Fibroblast of the aortic adventitia (primary cell): ENCODE measurements around the gene C1orf35. TPM values are rescaled to one million over a fixed set of nuclear protein-coding genes. Genes with fewer than 3 reads are reported as not detected.
A peak's percentile ranks its signal among the peaks of the same experiment; 100 is the strongest.

ENCODE experiments used
- DNase-seq: peaks from one replicate; pipeline ENCODE4 v3.0.0-alpha.2; 2010; ENCODE audit warnings: low read depth
- H3K4me3 ChIP-seq: 2 replicates; pipeline ENCODE4 v1.5.1; 2011; ENCODE audit warnings: low read depth, mild to moderate bottlenecking, control low read depth, low read length, moderate library complexity
- total RNA-seq: library from RNA; depleted of rRNA; stranded (reverse); fragments of >200 nt; gene quantifications from 2 replicates; pipeline ENCODE4 v1.2.3, GENCODE V29; 2012; ENCODE audit warnings: low replicate concordance
- TF ChIP-seq, protein P1 (sequence below): IDR thresholded peaks from 2 replicates; pipeline ENCODE4 v1.5.1; 2011; ENCODE audit warnings: mild to moderate bottlenecking, low read length, control low read depth, inconsistent platforms; ENCODE audit not compliant: insufficient read depth

The C1orf35 gene
- total RNA-seq, 1 donor: 5.9 TPM

DNA sequence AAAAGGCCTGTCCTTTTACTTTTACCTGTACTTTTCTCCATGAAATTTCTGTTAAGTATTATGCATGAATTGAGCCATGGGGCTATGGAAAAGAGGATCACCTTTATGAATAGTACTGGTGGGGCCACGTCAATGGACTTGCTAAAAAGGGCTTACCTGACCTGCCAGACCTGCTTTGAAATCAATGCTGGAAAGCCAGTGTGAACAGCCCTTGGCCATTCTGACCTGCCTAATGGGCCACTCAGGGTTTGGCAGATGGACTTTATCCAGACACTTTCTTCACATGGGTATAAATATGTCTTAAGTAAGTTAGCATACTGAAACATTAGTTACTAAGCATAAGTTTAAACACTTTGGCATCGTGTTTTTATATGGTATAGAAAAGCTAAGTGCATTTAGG lies 28.6 kb upstream of the C1orf35 start:
- H3K4me3 ChIP-seq: no peak overlapping the region
- DNase-seq: no peak

DNA sequence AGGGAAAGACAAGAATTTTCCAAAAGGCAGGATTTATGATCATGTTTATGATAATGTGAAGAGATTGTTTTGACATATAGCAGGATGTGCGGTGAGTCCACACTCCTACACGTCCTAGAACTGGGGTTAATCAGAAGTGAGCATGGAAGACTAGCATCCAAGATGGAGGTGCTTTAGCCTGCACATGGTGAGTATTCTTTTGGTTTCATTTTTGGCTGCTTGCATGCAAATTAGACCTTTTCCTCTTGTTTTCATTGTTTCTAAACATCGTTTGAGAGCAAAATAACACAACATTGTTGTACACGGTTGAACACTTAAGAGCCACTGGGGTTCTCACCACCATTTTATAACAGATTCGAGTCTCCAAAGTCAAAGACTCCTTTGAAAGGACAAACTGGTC lies 22.1 kb upstream of the C1orf35 start:
- no peak for DNase-seq
- TF ChIP-seq, protein P1, sequence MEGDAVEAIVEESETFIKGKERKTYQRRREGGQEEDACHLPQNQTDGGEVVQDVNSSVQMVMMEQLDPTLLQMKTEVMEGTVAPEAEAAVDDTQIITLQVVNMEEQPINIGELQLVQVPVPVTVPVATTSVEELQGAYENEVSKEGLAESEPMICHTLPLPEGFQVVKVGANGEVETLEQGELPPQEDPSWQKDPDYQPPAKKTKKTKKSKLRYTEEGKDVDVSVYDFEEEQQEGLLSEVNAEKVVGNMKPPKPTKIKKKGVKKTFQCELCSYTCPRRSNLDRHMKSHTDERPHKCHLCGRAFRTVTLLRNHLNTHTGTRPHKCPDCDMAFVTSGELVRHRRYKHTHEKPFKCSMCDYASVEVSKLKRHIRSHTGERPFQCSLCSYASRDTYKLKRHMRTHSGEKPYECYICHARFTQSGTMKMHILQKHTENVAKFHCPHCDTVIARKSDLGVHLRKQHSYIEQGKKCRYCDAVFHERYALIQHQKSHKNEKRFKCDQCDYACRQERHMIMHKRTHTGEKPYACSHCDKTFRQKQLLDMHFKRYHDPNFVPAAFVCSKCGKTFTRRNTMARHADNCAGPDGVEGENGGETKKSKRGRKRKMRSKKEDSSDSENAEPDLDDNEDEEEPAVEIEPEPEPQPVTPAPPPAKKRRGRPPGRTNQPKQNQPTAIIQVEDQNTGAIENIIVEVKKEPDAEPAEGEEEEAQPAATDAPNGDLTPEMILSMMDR: no peak
- H3K4me3 ChIP-seq: no peak overlapping the region

More for the DNA sequence above, 28.6 kb upstream of the C1orf35 start:
- TF ChIP-seq, protein P1: no peak

DNA sequence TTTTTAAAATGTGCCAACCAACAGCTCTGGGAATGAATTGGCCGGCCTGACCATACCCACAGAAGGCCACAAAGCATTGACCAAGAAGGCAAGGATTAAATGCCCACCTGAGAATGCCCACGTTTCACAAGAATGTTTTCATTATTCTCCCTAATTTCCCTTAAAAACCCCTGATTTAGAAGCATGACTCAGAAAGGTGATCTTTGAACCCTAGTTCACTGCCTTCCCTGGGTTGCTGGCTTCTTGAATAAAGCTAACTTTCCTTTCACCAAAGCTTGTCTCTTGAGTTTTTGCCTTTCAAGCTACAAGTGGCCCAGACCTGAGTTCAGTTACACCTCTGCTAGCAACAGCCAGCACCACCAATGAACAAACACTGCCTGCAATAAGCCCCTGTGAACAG lies 20.4 kb upstream of the C1orf35 start:
- no peak for DNase-seq
- H3K4me3 ChIP-seq: no peak overlapping the region
- TF ChIP-seq, protein P1: no peak

DNA sequence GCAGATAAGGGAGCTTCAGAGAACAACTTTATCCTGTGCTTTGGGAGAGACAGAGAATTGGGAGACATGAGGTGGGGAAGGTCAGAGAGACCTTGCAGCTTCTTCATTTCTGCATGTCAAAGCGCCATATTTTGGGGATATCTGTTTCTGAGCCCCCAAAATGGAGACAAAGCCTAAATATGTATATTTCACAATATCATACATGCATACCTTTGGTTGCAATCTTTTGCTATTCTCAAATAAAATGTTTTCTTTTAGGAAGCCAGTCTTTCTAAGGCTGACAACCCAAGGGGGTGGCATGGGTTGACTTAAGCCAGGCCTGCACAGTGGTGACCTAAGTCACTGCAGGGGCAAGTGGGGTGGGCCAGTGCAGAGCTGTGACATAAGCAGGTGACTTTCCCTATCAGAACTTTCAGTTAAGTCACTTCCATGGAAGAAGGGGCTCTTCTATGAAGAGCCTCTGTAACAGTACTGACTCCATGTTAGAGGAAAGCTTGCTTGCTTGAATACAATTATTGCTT lies 19.9 kb upstream of the C1orf35 start:
- TF ChIP-seq, protein P1: no peak
- no peak overlapping the region for H3K4me3 ChIP-seq
- DNase-seq: no peak

DNA sequence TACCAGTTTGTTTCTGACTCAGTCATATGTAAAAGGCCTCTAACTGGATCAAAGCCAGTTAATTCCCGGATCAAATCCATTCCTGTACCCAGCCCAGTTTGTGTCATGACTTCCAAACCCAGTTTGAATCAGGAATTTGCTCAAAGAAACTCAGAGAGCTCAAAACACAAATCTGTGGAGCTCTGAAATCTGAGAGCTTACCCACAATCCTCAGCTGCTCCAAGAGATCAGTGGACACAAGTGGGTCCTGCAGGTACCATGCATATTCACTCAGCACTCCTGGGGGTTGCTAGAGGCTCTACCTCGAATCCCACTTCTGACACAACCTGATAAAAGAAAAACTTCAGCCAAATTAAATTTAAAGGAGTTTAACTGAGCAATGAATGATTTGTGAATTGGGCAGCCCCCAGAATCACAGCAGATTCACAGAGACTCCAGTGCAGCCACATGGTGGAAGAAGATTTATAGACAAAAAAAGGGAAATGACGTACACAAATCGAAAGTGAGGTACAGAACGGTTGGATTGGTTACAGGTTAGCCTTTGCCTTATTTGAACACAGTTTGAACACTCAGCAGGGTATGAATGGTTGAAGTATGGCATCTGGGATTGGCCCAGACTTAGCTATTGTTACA lies 17.8 kb upstream of the C1orf35 start:
- no peak overlapping the region for H3K4me3 ChIP-seq
- TF ChIP-seq, protein P1: peak; percentile 10
- DNase-seq: peak; percentile 83

DNA sequence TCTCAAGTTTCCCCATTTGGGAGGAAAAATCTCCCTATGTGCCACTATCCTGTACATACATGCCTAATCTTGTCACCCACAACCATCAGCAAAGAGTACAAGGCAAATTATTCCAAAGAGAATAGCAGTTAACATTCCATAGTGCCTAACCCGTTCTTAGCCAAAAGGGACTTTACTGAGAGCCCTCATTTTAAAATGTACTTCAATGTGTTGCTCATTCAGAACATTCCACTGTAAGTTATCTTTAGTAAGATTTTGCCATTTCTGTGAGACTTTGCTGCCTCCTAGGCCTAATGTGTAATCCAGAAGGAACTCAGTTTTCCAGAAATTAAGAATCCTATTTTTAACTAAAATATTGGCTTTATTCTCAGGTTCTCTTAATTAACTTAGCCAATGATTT lies 17.2 kb upstream of the C1orf35 start:
- no peak overlapping the region for H3K4me3 ChIP-seq
- DNase-seq: peak; percentile 45
- TF ChIP-seq, protein P1: no peak

DNA sequence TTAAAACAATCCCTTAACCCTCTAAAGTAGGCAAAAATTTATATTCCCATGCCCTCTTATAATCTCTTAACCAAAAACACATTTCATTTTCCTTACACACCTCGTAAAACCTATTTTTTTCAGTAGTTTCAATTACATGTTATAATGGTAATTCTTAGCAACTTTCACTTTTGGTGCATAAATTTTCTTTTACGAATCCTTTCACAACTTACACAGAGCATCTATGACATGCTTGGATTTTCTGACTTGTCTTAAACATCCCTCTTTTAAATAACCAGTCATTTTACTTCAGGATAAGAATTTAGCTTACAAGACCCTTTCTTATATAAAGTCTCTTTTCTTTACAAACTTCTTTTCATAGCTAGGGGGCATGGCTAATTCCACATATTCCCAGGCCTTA lies 14.9 kb upstream of the C1orf35 start:
- DNase-seq: no peak
- no peak overlapping the region for H3K4me3 ChIP-seq
- TF ChIP-seq, protein P1: no peak
